HG03103 (cell line): Measurements from ENCODE around the gene MMP23B.
"Not testable (repeated sequence)": the region's sequence is repeated elsewhere in the genome, so short reads cannot be mapped to it uniquely, and the experiment has no call there.

ENCODE experiments used
- ATAC-seq: cut with Tn5 transposase; IDR thresholded peaks from one replicate; pipeline ENCODE4 v1.9.1; 2021; ENCODE audit warnings: low read depth; ENCODE audit not compliant: unreplicated experiment

MMP23B gene

DNA sequence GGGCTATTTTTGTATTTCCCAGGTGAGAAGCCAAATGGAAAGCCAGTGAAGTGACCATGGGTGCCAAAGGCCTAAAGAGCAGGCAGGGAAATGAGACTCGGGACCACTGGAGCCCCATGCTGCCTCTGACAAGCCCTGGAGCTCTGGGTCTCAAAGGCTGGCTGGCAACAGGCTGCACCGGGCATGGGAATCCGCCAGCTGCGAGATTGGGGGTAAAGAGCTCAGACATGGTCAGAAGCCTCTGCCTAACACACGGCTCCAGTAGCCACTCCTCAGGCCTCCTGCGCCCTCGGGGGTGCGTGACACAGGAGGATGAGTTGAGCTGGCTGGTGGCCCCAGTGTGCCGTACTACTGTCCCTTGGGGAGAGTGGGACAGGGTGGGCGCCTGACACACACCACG, 32.3 kb downstream of the MMP23B start:
- ATAC-seq: not testable (repeated sequence)

DNA sequence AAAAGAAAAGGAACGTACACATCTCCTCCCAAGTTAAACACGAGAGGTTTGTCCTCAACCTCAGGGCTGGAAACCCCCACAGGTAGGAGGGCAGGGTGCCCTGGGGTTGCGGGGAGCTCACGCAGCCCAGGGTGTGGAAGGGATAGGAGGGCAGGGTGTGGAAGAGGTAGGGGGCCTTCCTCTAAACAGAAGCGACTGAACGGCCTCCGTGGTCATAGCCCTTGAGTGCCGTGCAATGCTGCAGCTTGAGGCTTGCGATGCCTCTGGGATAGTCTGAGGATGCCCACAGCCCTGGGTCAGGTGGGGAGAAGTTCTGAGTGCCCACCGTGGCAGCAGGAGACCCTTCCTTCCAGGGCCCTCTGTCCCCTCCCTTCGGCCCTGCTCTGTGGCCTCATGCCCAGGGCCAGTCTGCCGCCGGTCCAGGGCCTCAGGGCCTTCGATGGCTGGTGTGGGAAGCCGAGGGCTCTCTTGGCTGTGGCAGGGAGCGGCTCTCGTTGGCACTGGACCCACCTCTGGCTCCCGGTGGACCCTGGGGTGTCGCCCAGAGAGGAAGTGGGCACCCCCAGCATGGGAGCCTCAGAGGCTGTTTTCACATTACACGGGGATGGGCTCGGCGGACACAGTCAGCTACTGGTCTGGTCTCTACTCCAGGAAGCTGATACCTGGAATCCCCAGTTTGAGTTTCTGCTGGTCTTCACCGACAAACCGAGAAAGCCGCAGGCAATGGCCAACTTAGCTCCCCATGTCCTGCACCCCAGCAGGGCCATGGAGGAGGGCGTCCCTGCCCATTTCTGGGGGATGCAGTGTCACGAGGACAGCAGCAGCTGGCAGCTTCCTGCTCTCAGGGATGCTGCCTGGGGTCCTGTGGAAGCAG, 33.2 kb downstream of the MMP23B start:
- no peak for ATAC-seq

DNA sequence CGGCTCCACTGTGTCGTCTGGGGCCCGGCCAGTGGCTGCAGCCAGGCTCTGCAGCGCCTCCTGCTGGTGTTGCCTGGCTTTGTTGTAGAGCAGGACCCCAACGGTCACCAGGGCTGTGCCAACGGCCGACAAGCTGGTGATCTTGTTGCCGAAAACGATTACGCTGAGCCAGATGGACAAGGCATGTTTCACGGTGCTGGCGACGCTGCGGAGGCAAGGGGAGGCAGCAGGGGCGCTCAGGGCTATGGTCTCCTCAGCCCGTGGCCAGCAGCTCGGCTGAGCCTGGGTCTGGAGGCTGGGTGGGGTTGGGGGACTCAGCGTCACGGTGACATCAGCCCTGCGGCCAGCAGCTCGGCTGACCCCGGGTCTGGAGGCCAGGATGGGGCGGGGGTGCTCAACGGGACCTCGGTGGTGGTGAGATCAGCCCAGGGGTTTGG, 33.9 kb downstream of the MMP23B start:
- ATAC-seq: no peak

DNA sequence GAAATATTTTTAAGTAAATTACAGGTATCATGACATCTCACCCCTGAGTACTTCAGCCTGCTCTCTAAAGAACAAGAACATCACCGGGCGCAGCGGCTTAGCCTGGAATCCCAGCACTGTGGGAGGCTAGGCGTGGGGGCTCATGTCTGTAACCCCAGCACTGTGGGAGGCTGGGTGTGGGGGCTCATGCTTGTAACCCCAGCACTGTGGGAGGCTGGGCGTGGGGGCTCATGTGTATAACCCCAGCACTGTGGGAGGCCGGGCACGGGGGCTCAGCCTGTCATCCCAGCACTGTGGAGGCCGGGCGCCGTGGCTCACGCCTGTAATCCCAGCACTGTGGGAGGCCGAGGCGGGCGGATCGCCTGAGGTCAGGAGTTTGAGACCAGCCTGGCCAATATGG, 34.6 kb downstream of the MMP23B start:
- no peak for ATAC-seq

DNA sequence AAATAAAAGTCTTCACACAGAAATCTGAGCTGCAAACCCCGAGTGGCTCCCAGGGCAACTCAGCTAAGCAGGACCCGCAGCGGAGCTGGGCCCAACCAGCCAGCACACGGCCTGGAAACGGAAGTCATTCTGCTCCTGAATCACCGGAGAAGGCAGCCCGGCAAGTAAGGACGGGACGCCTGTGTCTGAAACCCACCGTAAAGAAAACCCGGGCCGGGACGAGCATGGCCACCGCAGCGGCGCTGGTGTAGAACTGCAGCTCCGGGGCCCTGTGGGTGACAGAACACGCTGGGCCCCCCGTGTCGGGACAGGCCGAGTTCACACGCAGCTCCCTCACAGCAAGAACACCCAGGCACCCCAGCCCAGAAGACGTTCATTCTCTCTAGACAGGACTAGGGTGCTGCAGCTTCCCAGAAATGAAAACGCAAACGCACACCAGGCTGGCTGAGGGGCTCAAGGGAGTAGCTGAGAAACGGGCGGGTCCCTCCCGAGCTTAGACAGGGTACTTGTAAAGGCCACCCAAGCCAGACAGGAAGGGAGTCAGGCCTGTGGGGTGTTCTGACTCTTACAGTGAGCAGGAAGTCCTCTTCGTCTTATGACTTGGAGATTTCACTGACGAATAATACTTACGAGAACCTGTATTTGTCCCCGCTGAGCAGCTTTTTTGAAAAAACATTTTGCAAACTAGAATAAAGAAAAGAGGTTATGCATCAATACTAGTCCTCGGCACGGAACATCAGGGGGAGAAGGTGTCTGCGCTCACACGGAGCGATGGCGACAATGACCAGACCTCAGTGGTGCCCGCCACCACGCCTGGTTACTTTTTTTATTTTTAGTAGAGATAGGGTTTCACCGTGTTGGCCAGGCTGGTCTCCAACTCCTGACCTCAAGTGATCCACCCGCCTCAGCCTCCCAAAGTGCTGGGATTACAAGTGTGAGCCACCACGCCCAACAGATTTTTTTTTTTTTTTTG, 37.8 kb downstream of the MMP23B start:
- ATAC-seq: no peak

DNA sequence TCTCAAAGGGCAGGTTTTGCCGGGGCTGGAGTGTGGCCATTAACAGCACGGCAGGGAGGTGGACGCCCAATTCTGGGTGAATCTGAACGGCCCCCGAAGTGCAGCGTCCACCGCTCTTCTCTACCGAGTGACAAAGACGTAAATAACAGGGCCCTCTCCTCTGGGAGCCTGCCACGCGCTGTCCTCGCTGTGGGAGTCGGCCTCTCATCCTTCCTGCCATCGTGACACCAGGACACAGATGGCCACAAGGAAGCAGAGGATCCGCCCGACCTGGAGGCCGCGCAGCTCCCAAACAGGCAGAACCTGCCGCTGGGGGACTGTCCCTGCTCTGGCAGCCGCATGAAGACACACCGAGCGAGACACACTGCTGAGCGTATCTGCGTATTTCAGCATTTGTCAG, 38.9 kb downstream of the MMP23B start:
- ATAC-seq: no peak

DNA sequence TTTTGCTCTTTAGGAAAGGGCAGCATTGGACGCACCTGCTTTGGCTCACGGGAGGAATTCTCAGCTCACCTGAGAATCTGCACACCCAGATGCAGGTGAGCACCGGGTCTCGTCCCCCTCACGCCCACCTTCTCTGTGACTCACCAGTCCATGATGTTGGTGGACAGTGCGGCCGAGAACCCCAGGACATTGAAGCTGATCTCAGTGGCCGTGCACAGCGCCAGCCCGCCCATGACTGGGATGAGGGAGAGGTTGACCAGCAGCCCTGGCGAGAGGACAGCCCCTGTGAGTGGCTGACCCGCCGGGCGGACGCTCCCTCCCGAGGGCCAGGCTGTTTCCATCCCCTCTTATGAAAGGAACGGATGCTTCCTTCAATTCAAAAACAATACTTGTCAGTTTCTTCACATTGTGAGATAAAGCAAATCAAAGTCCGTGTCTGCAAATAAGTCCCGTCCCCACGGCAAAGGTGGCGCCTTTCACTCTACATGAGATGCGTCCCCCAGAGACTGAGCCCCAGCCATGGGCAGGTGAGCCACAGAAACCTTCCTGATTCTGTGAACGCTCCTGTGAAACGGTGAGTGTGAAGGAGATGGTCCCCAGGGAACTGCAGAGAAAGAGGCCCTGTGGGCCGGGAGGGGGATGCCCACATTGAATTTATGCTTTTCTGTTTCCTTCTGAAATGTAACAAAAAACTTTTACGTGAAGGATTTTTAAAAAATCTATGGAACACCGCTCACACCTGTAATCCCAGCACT, 39.6 kb downstream of the MMP23B start:
- no peak for ATAC-seq

DNA sequence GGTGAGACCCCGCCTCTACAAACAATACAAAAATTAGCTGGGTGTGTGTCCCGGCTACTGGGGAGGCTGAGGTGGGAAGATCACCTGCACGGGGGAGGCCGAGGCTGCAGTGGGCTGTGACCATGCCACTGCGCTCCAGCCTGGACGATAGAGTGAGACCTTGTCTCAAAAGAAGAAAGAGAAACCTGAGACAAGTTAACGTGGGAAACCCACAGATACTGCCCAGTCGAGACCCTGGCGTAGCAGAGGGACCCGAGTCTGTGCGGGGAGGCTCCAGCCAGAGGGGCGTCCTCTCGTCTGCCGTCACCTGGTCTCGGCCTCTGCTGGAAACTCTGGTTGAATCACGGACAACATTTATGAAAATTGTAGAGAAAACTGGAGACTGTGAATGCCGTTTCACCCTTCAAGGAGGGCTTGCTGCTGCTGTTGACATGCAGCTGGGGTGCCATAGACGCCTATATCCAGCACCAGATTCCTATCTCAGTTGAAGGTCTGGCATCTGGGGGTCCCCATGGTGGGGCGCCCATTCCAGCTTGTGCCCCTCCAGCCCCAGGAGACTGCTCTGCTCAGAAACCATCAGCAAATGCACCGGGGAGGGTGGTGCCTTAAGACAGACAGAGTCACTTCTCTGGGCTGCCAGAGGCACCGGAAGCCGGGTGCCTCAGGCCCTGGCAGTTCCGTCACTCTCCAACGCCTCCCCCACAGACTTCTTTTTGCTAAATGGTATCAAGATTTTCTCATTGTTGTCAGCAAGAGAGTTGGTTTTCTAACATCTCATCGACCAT, 40.4 kb downstream of the MMP23B start:
- ATAC-seq: no peak

DNA sequence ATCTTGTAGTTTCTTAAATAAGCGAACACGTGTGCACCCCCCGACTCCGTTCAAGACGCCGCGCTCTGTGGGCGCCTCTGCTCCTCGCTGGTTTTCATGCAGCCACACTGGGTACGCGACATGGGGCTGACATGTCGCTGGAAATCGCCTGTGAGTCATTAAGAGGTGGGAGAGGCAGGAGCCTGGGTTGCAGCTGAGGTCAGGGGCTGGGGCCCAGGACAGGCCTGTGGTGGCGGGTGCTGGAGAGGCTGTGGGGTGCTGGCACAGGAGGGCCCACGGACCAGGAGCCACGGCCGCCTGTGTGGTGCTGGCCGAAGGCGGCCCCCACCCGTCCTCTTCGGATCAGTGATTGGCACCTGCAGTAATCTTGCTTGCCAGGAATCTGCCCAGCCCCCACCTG, 42.8 kb downstream of the MMP23B start:
- not testable (repeated sequence) for ATAC-seq

DNA sequence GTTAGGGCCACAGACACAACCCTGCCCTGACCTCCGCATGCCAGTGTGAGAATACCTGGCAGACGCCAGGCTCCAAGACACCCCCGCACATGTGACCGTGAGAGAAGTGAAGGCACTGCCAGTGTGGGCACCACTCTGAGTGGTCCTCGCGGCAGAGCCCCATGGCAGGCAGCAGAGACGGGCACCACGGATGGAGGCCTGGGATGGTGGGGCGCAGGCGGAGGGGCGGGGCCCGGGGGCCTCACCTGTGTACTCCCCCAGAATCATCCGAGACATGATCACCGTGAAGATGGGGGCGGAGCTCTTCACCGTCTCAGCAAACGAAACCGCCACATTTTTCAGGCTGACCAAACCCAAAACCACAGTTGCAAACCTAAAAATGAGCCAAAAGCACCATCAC, 43.2 kb downstream of the MMP23B start:
- not testable (repeated sequence) for ATAC-seq

DNA sequence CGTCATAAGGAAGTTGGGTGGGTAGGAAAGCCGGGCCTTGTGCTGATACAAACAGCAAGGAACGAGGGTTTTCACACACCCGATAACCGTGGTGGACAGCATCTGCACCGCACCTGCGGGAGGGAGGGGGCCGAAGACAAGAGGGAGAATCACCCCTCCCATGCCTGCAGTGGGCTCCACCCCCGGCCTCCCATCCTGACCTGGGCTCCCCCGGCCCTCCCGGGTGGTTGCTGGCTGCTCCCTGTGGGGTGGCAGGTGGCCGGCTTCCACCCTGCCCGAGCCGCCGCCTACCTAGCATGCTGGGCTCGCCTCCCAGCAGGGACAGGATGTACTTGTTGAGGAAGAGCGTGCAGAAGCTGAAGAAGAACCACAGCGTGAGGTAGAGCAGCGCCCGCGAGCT, 44.1 kb downstream of the MMP23B start:
- not testable (repeated sequence) for ATAC-seq

DNA sequence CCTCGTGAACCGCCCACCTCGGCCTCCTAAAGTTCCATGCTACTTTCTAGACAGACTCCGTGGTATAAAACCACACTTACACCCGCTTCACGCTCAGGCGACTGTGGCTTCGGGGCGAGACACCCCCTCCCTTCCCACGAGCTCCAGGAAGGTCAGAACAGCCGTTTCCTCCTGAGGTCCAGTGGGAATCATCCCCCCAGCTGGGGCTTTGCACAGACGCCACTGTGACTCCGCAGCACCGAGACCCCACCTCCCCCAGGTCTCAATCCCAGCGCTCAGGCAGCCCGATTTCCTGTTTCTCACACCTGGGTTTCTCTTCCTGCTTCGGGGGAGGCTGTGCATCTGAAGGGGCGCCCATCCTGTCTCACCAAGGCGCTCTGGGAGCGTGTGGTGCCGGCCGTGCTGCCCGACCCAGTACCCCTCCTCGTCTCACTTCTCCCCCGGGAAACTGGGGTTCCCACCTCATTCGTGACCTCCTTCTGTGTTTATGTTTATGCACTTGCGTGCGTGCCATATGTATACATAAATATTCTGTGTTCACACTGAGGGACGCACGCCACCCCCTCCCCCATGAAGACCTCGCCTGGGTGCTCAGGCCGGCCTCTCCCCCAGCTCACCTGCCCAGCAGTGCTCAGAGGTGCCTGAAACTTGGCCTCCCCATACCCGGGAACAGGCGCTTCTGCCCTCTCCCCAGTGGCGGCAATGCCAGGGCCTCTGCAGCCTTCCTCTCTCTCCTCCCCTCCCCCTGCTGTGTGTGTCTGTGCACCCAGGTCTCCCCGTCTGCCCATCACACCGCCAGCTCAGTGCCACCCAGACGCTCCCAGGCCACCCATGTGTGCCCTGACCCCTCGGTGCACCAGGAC, 46.0 kb downstream of the MMP23B start:
- ATAC-seq: no peak

DNA sequence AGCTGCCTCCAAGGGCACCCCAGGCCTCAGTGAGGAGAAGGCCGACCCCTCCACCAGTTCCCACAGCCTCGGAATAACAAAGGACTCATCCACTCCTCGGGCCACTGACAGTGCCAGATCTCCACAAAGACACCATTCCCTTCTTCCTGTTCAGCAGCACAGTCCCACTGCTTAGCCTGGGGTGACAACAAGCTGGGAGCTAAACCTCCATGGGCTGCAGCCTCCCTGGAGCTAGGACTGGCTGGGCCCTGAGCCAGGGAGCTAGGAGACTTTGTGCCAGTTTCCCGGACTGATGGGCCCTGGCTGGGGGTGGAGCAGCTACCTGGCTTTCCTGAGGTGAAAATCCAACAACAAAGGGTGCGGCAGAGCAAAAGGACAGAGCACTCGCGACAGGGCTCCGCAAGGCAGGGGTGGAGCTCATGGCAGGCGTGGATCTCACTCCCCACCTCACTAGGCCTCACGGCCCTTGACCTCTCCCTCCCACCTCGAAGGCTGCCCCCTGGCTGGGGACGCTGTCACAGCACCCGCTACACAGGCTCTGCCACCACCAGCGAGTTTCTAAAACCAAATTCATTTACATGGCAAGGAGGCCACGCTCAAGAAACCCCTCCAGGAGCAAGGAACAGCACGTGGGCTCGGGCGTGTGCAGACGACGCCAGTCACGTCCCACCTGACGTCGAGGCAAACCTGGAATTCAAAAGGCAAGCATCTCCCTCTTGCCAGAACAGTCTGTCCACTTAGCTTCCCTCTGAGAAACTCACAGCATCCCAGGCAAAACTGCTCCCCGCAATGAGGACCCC, 46.8 kb downstream of the MMP23B start:
- no peak for ATAC-seq

DNA sequence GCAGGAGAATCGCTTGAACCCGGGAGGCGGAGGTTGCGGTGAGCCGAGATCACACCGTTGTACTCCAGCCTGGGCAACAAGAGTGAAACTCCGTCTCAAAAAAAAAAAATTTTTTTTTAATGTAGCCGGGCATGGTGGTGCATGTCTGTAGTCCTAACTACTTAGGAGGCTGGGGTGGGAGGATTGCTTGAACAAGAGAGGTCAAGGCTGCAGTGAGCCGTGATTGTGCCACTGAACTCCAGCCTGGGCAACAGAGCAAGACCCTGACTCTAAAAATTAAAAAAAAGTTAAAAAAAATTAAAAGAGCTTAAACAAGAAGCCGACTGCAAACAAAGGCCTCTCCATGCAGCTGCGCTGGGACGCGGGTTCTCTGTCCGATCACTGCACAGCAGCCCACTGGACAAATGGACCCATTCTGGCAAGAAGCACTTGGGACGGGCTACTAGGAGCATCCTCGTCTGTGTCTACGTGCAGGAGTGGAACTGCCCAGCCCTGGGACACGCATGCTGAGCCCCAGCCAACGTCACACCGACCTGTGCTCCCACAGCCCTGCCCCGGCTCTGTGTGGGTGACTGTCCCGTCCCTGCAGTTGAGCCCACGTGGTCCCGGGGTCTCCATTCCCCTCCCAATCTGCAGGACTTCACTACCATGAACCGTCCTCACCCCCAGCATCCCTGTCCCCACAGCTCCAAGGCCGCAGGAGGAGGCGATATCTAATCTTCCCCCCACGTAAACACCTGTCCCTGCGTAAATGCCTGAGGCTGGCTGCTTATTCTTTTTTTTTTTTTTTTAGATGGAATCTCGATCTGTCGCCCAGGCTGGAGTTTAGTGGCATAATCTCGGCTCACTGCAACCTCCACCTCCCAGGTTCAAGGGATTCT, 48.3 kb downstream of the MMP23B start:
- no peak for ATAC-seq

DNA sequence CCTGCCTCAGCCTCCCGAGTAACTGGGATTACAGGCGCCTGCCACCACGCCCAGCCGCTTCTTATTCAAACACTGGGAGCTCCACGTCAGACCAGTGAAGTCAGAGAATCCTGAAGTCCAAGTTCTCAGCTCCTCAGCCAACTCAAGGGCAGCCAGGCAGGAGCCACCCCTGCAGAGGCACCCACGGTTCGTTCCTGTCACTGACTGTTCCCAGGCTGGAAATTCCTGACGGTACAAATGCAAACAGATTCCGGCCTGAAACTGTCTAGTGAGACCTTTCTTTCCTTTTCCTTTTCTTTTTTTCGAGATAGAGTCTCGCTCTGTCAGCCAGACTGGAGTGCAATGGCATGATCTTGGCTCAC, 48.9 kb downstream of the MMP23B start:
- no peak for ATAC-seq

DNA sequence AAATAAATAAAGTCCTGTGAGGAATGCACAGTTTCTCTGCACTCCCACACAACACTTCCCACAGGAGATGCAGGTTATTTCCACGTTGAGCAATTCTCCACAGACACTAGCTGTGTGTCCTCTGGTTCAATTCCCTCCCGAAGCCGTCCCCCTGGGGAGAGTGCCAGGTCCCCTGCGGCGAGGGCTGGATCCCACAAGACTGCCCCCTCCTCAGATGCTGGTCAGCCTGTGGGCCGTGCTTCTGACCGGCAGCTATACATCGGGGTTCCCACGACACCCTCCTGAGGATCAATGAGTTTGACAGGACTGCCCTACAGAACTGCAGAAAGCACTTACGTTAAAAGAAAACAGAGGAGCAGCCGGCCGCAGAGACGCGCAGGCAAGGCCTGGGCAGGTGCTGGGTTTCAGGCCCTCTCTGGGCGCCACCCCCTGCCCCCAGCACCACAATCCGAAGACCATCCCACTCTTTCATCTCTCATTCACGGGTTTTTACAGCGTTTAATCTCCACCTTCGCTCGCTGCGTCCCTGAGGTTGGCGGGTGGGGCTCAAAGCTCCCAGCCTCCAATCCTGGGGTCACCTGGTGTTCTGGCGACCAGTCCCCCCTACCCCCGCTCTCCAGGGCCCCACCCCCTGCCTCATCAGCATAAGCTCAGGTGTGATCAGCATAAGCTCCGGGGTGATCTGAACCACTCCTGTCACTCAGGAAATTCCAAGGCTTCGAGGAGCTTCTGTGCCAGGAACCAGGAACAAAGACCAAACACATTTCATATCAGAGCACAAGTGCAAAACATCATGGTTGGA, 51.3 kb downstream of the MMP23B start:
- no peak for ATAC-seq
